Skin epidermis (tissue), 12 donors: ENCODE measurements around the gene RTN4R.

Source experiments
- H3K27ac ChIP-seq, 21 experiments: fragments of 200-600 bp; sonication (generic) in 11 of 21; one replicate each; pipeline ENCODE4 v1.5.0; 2020; ENCODE audit warnings: mild to moderate bottlenecking in 3 of 21, inconsistent platforms in 2 of 21, moderate library complexity in 2 of 21
- H3K4me3 ChIP-seq, 7 experiments: fragments of 200-600 bp; sonication (generic) in 2 of 7; one replicate each; pipeline ENCODE4 v1.5.0; 2020; ENCODE audit warnings: inconsistent platforms in 2 of 7, mild to moderate bottlenecking in 2 of 7, moderate library complexity in 1 of 7

RTN4R gene

DNA sequence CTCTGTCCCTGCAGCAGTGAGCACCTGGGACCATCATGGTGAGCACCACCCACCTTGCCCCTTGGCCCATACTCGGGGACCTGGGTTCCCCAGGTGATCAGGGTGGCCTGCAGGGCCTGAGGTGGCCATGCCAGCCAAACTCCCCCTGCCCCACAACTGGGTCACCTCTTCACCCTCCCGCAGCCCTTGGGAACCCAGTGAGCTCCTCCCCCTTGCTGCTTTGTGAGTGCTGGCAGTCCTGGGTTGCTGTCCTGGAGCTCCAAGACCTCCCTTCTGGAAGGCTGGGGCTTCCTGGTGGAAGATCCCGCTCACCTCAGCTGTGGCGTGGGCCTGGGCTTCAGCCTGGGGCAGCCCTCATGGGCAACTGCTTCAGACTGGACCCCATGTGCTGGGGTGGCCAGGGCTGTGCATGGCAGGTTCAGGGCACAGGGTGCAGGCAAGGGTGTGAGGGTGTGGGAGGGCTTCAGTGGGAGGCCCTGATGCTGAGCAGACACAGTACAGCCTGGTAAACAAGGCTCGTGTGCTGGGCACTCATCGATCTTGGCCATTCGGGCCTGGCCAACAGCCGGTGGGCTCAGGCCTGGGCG, 57.6 kb downstream of the RTN4R start:
- H3K4me3 ChIP-seq: no peak overlapping the region
- no peak overlapping the region for H3K27ac ChIP-seq

DNA sequence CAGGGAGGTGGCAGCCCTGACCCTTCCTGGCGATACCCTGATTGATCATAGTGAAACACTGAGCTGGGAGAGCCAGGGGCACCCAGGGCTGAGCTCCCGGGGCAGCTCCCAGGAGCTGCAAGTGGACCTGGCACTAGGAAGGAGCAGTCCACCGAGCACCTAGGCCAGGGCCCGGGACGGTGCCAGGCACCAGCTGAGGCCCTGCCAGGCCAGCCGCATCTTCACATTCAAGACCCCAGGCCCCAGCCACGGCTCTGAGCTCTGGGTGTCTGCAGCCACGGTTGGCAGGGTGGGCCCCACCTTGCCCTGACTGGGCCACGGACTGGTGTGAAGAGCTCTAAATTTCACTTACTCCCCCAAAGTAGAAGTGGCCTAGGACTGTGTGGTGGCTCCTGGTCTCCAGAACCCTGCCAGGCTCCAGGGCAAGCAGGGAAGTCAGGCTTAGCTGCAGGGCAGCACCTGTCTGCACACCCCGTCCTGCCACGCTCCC, 58.3 kb downstream of the RTN4R start:
- Histone ChIP-seq H3K27ac (no peak overlapping the region), H3K4me3 (no peak overlapping the region)

DNA sequence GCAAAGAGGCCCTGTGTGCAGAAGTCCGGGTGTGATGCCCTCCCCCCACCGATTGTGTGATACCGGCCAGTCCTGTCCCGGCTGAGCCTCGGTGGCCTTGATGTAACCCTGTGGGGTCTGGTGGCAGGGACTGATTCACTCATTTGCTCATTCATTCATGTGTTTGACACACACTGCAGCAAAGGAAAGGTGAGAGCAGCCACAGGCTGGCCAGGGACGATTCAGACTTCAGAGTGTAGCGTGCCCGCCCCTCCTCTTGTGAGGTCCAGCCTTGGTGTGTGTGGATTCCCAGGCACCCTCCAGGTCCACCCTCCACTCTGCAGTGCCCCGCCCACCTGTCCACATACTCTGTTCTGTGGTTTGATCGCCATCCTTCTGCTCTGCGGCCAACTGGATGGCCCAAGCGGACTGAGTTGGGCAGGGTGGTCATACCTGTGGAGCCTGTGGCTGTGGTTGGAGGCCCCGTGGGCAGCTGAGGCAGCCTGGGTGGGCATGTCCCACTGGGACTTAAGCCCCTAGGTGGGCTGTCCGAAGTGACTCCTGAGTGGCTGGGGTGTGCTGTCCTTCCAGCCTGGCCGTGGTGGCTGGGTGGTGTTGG, 59.3 kb downstream of the RTN4R start:
- H3K4me3 ChIP-seq: no peak overlapping the region
- no peak overlapping the region for H3K27ac ChIP-seq

DNA sequence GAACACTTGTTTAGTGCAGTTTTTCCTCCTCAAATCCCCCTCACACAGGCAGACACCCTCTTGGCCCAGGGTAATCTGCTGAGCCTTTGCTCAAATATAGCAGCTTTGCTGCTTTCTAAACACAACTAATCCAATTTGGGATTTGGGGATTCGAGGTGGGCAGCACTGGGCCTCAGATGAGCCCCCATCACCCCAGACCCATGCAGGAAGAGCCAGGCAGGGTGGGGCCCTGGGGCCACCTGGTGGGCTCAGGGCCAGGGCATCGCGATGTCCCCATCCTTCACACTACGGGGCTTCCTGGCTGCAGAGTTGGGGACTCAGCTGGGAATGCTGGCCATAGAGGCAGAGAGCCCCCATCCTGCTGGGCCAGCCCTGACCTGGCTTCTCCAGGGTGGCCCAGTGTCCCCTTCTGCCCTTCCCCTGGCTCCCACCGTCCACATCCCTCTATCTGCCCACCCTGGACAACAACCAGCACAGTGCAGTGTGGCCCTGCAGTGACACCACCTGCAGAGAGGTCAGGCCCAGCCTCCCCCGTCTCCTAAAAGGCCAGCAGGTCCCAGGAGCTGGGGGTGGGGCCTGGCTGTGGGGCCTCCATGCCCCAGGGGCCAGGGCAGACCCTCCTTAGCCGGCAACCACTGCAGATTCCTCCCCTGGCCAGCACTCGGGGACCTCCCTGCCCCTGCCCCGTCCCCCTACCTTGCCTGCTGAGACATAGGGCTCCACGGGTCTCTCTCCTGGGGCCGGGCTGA, 60.7 kb downstream of the RTN4R start:
- H3K27ac ChIP-seq: peak overlapping the region in 15 of 21 experiments; percentile 17 to 95 (median 86)
- peak overlapping the region in 6 of 7 experiments; percentile 39 to 76 (median 58) for H3K4me3 ChIP-seq

DNA sequence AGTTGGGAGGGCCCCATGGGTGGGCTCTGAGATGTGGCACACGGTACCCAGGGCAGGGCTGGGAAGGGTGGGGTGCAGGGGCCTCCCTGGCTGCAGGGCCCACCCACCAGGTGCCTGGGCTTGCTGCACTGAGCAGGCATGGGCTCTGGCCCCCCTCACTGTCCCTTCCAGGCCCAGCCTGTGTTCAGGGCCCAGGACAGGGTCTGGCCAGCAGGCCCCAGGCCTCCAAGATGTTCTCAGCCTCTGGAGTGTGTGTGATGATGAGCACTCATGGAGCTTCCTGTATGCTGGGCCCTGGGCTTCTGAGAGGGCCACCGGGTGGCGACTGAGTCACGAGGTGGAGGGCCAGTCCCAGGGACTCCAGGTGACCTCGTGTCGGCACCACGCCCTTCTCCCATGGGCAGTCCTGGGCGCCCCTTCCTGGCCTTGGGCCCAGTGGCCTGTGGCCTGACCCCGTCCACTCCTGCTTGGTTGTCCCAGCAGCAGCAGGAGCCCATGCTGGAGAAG, 61.4 kb downstream of the RTN4R start:
- H3K4me3 ChIP-seq: peak overlapping the region; percentile 39 to 76 (median 57)
- peak overlapping the region; percentile 34 to 95 (median 83) for H3K27ac ChIP-seq

DNA sequence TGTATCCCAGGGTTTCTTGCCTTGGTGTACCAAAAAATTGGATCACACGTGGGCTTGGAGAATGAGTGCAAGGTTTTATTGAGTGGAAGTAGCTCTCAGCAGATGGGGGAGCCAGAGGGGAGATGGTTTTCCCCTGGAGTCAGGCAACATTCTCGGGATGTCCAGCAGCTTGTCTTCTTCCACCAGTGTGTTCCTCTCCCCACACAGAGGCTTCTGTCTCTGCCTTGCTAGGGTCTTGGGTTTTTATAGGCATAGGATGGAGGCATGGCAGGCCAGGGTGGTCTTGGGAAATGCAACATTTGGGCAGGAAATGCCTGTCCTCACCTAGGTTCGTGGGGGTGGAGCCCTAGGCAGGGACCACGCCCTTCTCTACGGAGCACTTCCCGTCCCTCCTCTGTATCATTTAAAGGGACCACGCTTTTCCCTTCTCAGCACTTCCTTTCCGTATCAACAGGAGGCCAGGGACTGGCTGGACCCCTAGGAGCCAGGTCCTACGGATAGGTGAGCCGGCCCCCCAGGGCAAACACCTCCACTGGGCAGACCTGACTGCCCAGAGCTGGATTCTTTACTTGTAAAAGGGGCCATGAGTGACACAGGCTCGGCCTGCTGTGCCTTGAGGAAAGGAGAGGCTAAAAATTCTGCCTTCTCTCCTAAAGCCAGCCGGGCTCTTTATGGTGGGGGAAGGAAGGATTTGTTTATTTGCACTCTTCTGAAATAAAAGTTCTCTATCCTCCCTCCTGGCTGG, 62.0 kb downstream of the RTN4R start:
- peak overlapping the region; percentile 39 to 76 (median 57) for H3K4me3 ChIP-seq
- H3K27ac ChIP-seq: peak overlapping the region; percentile 34 to 95 (median 83)

DNA sequence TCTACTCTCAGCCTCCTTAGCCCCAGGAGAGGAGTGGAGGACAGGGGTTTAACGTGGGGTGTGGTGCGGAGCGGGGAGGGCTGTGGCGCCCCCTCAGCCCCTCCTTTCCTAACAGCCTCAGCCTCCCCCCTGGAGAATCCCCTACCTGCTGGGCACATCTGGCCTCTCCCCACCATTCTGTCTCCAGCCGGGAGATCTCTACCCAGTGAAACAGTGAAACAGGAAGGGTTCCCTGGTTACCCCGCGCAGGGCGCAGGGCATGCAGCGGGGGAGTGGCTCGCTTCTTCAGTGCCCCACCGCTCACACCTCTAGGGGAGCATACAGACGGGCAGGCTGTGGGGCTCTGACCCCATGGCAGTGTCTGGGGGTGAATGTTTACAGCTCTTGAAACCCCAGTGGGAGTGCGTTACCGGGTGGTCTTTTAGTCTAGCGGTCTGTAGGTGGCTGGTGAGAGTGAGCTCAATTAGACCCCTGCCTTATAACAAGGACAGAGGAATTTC, 62.6 kb downstream of the RTN4R start:
- Histone ChIP-seq H3K4me3 (peak overlapping the region in 1 of 7 experiments; percentile 60), H3K27ac (peak overlapping the region in 14 of 21 experiments; percentile 73 to 92 (median 84))

DNA sequence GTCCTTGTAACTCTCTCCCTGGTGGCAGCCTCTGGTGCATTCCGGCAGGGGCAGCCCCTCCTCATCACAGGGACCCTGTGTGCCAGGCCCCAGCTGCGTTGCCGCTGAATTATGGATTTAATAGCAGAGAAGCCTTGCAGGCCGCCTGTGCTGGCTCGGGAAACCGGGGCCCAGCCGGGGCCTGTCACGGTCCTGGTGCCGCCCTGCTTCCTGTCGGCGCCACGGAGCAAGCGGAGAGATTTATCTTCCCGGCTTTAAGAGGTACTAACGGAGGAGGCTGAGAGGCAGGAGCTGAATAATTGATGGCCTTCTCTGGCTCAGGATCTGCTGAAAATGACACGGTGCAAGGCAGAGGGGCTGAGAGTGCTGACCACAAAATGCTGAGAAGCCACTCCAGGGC, 63.3 kb downstream of the RTN4R start:
- Histone ChIP-seq H3K27ac (peak overlapping the region in 1 of 21 experiments; percentile 40), H3K4me3 (no peak overlapping the region)

DNA sequence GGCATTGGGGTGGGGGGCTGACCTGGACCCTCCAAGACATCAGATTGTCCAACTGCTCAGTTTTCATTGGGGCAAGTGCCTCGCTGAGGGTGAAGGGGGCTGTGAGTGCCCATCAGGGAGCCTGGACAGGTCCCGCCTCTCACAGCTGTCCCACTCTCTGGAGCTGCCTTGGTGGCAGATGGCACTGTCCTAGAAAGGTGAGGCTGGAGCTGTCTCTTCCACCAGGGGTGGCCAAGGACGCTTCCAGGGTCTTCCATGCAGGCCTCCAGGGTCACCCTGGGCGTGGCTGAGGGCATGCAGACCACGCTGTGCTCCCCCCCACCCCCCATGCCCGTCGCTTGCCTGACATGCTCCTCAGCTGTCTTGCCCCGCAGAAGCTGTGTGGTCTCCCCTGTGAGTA, 63.8 kb downstream of the RTN4R start:
- H3K27ac ChIP-seq: peak overlapping the region in 2 of 21 experiments; percentile 37 to 40
- H3K4me3 ChIP-seq: no peak overlapping the region

DNA sequence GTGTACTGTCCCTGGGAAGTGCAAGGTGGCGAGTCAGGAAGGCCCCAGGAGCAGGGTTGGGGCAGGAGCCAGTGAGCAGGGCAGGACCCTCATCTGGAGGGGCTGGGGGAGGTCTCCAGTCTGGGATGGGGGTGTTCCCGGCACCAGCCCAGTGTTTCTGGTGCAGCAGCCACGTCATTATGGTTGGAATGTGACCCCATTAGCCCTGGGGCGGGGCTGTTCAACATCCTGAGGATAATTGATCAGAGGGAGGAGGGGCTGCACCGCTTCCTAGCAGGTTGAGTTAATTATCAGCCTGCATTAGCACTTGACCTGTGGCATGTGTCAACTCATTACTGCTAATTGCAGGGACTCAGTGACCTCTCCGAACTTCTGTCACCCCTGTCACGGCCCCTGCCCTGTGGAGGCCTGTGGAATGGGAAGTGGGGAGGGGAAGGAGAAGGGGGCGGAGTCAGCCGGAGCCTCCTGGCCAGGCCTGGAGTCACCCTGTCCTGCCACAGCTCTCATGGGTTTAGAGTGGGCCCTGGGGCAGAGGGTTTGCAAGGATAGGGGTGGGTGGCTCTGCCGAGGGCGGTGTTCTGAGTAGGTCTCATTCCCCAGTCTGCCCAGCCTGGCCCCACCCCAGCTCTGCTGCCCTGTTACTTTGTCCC, 64.4 kb downstream of the RTN4R start:
- H3K27ac ChIP-seq: peak overlapping the region in 2 of 21 experiments; percentile 14 to 37
- H3K4me3 ChIP-seq: no peak overlapping the region

DNA sequence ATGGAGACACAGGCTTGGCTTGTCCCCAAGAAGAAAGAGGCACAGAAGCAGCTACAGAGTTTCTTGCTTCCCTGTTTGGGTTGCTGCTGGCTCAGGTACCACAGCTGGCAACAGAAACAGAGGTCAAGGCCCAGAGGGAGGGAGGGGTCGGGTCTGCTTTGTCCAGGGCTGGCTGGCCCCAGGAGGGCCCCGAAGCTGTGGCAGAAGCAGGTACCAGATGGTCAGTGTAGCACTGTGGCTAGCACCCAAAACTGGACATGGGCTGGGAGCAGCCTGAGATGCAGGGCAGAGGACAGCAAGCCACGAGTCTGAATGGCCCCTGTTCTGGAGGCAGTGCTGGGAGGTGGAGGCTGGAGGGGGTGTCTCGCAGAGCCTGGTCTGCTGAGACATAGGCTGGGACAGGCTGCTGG, 65.0 kb downstream of the RTN4R start:
- H3K4me3 ChIP-seq: no peak overlapping the region
- H3K27ac ChIP-seq: peak overlapping the region in 3 of 21 experiments; percentile 7 to 36 (median 14)

DNA sequence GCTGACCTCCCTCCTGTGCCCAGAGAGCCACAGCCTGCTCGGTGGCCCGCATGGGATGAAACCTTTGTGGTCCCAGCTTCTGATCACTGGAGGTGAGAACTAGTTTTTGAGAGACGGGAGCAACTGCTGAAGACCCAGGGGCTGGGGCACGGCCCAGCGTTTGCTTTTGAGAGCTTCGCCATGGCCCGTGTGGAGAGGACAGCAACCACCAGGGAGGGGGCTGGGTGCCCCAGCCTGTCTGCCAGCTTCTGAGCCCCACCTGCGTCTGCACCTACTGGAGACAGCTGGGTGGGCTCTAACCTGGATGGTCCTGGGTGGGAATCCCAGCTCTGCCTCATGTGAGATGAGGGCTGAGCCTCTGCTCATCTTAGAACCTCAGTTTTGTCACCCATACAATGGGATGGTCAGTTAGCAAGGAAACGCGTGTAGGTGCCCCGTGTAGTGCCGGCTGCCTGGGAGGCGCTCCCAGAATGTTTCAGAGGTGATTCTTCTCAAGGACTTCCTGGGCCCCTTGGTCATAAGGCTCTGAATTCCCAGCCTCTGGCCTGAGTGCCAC, 66.2 kb downstream of the RTN4R start:
- Histone ChIP-seq H3K4me3 (no peak overlapping the region), H3K27ac (no peak overlapping the region)

DNA sequence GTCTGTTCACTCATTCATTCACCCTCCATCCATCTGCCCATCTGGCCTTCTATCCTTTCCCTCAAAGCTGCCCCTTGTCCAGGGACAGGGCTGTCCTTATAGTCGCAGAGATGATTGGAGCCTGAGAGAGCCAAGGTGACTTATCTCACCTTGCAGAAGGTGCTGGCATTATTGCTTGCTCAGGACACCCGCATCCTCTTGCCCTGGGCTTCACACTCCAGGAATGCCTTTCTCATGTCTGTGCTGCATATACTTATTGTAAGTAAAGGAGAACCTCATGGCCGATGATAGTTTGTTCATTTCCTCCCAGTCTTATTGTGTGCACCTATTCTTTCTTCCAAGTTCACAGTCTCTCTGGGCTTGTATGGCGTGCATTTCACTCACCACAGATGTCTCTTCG, 68.2 kb downstream of the RTN4R start:
- H3K27ac ChIP-seq: no peak overlapping the region
- H3K4me3 ChIP-seq: no peak overlapping the region

DNA sequence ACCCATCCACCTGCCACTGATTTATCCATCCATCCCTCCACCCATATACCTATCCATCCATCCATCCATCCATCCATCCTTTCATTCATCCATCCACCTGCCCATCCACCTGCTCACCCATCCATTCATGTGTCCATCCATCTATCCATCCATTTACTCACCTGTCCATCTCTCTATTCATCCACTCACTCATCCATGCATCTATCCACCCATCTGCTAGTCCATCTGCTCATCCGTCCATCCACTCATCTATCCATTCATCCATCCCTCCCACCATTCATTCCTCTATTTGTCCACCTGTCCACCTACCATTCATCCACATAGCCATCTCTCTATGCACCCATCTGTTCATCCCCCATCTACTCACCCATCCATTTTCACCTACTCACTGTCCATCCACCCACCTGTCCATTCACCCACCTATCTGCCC, 68.7 kb downstream of the RTN4R start:
- Histone ChIP-seq H3K4me3 (no peak overlapping the region), H3K27ac (no peak overlapping the region)

DNA sequence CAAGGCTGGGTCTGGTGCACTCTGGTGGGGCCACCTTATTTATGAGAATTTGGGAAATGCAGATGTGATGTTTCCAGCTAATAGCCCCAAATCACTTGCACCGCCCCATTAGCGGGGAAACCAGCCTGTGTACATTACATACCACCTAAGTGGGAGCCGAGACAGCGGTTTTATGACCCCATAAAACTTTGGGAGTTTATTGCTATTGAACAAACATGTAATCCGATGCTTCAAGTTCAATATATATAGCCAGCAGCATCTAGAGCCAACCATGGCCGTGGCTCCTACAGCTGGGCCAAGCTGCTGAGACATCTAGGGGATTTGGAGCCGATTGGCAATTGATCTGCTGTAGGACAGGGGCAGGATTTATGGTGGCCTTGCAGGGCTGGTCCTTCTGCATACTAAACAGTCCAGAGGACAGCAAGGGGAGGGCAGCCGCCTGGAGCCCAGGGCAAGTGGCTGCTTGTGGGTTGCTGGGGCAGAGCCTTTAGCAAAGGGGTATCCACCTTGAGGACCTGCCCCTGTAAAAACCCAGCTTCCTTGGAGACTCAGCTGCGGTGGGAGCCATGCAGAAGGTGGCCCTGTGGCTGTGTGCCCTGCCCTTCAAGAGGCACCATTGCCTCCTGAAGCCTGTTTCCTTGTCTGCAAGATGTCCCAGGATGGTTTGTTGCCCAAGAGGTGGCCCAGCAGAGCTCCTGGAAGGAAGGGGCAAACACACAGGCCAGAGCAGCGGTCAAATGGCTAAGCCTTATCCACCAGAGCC, 69.4 kb downstream of the RTN4R start:
- Histone ChIP-seq H3K27ac (no peak overlapping the region), H3K4me3 (no peak overlapping the region)

DNA sequence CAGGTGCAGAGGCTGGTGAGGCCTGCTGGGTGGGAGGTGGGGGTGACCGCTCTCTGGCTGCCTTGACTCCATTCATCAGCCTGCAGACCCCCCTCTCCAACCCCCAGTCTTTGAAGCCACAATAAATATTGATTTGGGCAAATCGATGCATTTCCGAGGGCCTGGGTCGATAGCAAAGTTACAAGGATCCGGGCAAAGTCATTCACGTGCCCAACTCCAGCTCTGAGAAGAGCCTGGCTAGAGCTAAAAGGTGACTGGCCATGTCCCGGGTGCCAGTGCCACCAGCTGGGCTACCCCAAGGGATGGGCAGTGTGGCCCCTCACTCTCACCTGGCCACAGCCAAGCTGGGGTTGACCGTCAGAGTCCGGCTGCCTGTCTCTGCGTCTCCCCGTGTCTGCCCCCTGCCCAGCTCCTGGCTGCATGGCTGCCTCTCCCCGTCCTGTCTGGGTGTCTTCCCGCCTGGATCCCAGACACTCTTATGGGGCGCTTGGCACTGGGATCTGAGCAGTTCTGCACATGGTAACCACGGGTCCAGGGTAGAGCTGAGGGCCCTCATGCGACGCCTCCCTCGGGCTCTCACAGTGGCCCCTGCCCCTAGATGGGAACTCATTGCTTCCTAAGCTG, 70.6 kb downstream of the RTN4R start:
- H3K27ac ChIP-seq: no peak overlapping the region
- no peak overlapping the region for H3K4me3 ChIP-seq

DNA sequence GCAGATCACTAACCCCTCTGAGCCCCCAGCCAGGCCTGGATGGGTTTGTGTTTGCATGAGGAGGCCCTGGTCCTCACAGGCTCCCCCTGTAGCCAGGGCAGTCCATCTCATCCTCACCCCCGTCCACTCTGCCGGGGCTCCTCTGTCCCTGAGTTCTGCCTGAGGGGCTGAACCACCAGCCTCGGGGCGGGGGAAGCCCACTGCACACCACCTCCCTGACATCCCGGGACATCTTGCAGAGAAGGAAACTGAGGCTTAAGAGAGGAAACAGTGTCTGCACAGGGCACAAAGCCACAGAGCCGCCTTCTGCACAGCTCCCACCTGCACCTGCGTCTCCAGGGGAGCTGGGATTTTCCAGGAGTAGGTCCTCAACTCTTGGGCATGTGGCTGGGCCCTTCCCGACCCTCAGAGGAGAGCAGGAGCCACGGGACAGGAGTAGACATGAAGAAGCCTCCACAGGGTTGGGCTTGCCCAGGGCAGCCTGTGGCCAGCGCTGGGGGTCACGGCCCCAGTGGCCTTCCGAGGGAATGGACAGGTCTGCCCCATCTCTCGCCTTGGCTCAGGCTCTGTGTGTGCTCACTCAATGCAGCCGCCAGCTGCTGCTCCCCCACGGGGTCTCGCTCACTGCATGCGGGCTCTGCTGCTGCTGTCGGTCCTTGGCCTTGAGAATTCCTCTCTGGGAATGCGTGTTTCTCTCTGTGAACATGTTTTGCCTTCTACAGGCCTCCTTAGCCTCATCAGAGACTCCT, 71.8 kb downstream of the RTN4R start:
- Histone ChIP-seq H3K27ac (no peak overlapping the region), H3K4me3 (no peak overlapping the region)
